Pancreas (tissue), 10 donors: ENCODE measurements around the gene GABRR1. TPM values are rescaled to one million over a fixed set of nuclear protein-coding genes. Genes with fewer than 3 reads are reported as not detected.
A peak's percentile ranks its signal among the peaks of the same experiment; 100 is the strongest.

ENCODE experiments used
- ATAC-seq, 4 donors: fragments of 200-7000 bp; cut with Tn5 transposase; one replicate each; pipeline versions ENCODE4 v1.8.0 to v1.9.1; 2020; ENCODE audit warnings: mild to moderate bottlenecking in 4 of 4, moderate library complexity in 4 of 4
- DNase-seq, 6 donors: peaks; one replicate each; pipeline ENCODE4 v3.0.0-alpha.2; 2020
- FAIRE-seq: peaks from 2 replicates; lab custom pipeline; 2012; peaks lifted over from hg19 to GRCh38; lab: Jason Lieb, UNC
- H3K27ac ChIP-seq, 4 donors: fragments of 200-600 bp; sonication (generic); 1 replicate in 3 of 4; 2 replicates in 1 of 4; pipeline versions ENCODE4 v1.5.0 to v1.8.0; 2020
- H3K27me3 ChIP-seq, 4 donors: fragments of 200-600 bp; one replicate each; pipeline ENCODE4 v1.8.0; 2021
- H3K36me3 ChIP-seq, 3 donors: fragments of 200-600 bp; sonication (generic) in 1 of 3; one replicate each; pipeline versions ENCODE4 v1.5.0 to v1.8.0; 2020 to 2021
- H3K4me1 ChIP-seq, 3 donors: fragments of 200-600 bp; one replicate each; pipeline ENCODE4 v1.8.0; 2021
- H3K4me3 ChIP-seq, 4 donors: fragments of 200-600 bp; sonication (generic) in 2 of 4; one replicate each; pipeline versions ENCODE4 v1.5.0 to v1.8.0; 2020 to 2021
- H3K9me3 ChIP-seq, 4 donors: fragments of 200-600 bp; one replicate each; pipeline ENCODE4 v1.8.0; 2021
- CTCF ChIP-seq, 4 donors: fragments of 200-600 bp; sonication (generic) in 3 of 4; IDR thresholded peaks; one replicate each; pipeline versions ENCODE4 v1.5.0 to v1.8.0; 2021; ENCODE audit warnings: antibody characterized with exemption in 4 of 4
- WGBS, 2 donors: extraction: QIAGEN DNeasy Blood & Tissue Kit; methylation state at CpG; one replicate each; pipeline ENCODE4 v1.1.7; 2013; 5-methylcytosine and 5-hydroxymethylcytosine counted together
- intact Hi-C, 3 donors: fragments of 100-400 bp; cut with DNase I; formaldehyde crosslinking; loops; one replicate each; pipeline versions ENCODE4 v1.11.1 to v1.14.2; 2022
- polyA plus RNA-seq, 2 donors: library from polyadenylated mRNA; stranded (reverse); fragments of 200-250 nt; gene quantifications; one replicate each; pipeline ENCODE4 v1.2.3, GENCODE V29; 2013
- total RNA-seq, 6 donors: library from RNA; stranded (reverse); fragmentation: NEBNext Ultra II Directional in 4 of 6; extraction: Animal tissue kit (Norgen Biotek cat#: 25700) in 4 of 6; gene quantifications; one replicate each; pipeline versions ENCODE4 v1.2.1 to v1.2.4, GENCODE V29; 2021 to 2023
- donor health status: healthy with polysubstance abuse.
- donor health status: DM: no; HTN: no; CAD: no; lungs with moderate emphysema.
- donor health status: DM: no; HTN: no; CAD: no.
- donor health status: control.
- donor health status: control.
- donor health status: Bipolar disorder and iron deficiency.
- donor health status: DM: yes; HTN: yes; CAD: no.
- donor health status: DM: no; HTN: no; CAD: no.
- donor health status: DM: no; HTN: no; CAD: no.
- donor health status: DM: yes; HTN: yes; CAD: no.

GABRR1 gene
- total and polyA plus RNA-seq, 8 donors = 0.02 TPM; not detected in 7

- no peak for TF ChIP-seq CTCF (IDR thresholded peaks at IDR 0.05)
- peak in 2 of 6 donors; percentile 30 to 49 for DNase-seq
- 19 to 20% methylated on average over 26 of the region's 26 CpGs for WGBS, 2 donors
These were observed 70.1 kb downstream of the GABRR1 start for GRCh38 chr6:89146718-89147700.

GRCh38 chr6:89145956-89146717 lies 71.0 kb downstream of the GABRR1 start, which contains the start of gene PM20D2:
TSS of gene PM20D2 (plus strand) at chr6:89146055. CDS start at chr6:89146145, 90 bp downstream.
- H3K4me1 ChIP-seq = peaks cover 0 to 9% (median 6%) of the 10 kb centered on the region in 3 donors
- DNase-seq (peak; percentile 66 to 90 (median 76)), ATAC-seq (peak; percentile 89 to 96 (median 92)), FAIRE-seq (no peak)
- 0 to 1% methylated on average over 83 to 102 of the region's 102 CpGs for WGBS, 2 donors
- peak within 1 kb of the TSS; percentile 93 to 97 (median 94) for H3K27ac ChIP-seq
- no peak for TF ChIP-seq CTCF (IDR thresholded peaks at IDR 0.05)
- no peaks in the 10 kb centered on the region for H3K36me3 ChIP-seq
- H3K27me3 ChIP-seq = no peaks in the 10 kb centered on the region
- no peaks in the 10 kb centered on the region for H3K9me3 ChIP-seq
- intact Hi-C loops = no loop called here
- peak within 1 kb of the TSS; percentile 58 to 90 (median 76) for H3K4me3 ChIP-seq

More at GRCh38 chr6:89146718-89147700, 70.1 kb downstream of the GABRR1 start:
- no peaks in the 10 kb centered on the region for H3K36me3 ChIP-seq
- peak; percentile 53 for FAIRE-seq
- H3K27ac ChIP-seq = peak overlapping the region; percentile 93 to 97 (median 94)
- intact Hi-C loops = no loop called here
- peaks cover 0 to 9% (median 9%) of the 10 kb centered on the region in 3 donors for H3K4me1 ChIP-seq
- peak overlapping the region; percentile 58 to 90 (median 76) for H3K4me3 ChIP-seq
- no peaks in the 10 kb centered on the region for H3K9me3 ChIP-seq
- ATAC-seq = peak in 3 of 4 donors; percentile 2 to 78 (median 72)
- no peaks in the 10 kb centered on the region for H3K27me3 ChIP-seq

- Histone ChIP-seq H3K4me3 (peak overlapping the region; percentile 58 to 90 (median 76)), H3K36me3 (no peaks in the 10 kb centered on the region), H3K27ac (peak overlapping the region; percentile 93 to 97 (median 94)), H3K4me1 (peaks cover 6 to 16% (median 13%) of the 10 kb centered on the region in 3 donors), H3K27me3 (no peaks in the 10 kb centered on the region), H3K9me3 (no peaks in the 10 kb centered on the region)
- no peak for DNase-seq
- intact Hi-C loops = no loop called here
- TF ChIP-seq CTCF (IDR thresholded peaks at IDR 0.05) = no peak
- 4% methylated on average over 17 of the region's 17 CpGs for WGBS, 2 donors
- peak; percentile 25 to 49 (median 32) for ATAC-seq
- peak; percentile 77 for FAIRE-seq
These were observed 71.8 kb downstream of the GABRR1 start for GRCh38 chr6:89145091-89145955.

GRCh38 chr6:89144354-89144906 lies 72.7 kb downstream of the GABRR1 start:
- ATAC-seq (no peak), DNase-seq (no peak), FAIRE-seq (no peak)
- peaks cover 7 to 23% (median 20%) of the 10 kb centered on the region in 3 donors for H3K4me1 ChIP-seq
- H3K36me3 ChIP-seq = no peaks in the 10 kb centered on the region
- no peaks in the 10 kb centered on the region for H3K9me3 ChIP-seq
- H3K27me3 ChIP-seq = no peaks in the 10 kb centered on the region
- H3K4me3 ChIP-seq = no peak overlapping the region
- intact Hi-C loops = no loop called here
- 55 to 68% methylated on average over 2 of the region's 2 CpGs for WGBS, 2 donors
- no peak overlapping the region for H3K27ac ChIP-seq
- no peak for TF ChIP-seq CTCF (IDR thresholded peaks at IDR 0.05)
